IPS-11a (cell line): Measurements from ENCODE around the gene CD37.

Experiments used
- H3K4me3 ChIP-seq: one replicate; pipeline ENCODE4 v1.5.1; 2013; ENCODE audit warnings: low read depth, low read length, control low read depth

CD37 gene

DNA sequence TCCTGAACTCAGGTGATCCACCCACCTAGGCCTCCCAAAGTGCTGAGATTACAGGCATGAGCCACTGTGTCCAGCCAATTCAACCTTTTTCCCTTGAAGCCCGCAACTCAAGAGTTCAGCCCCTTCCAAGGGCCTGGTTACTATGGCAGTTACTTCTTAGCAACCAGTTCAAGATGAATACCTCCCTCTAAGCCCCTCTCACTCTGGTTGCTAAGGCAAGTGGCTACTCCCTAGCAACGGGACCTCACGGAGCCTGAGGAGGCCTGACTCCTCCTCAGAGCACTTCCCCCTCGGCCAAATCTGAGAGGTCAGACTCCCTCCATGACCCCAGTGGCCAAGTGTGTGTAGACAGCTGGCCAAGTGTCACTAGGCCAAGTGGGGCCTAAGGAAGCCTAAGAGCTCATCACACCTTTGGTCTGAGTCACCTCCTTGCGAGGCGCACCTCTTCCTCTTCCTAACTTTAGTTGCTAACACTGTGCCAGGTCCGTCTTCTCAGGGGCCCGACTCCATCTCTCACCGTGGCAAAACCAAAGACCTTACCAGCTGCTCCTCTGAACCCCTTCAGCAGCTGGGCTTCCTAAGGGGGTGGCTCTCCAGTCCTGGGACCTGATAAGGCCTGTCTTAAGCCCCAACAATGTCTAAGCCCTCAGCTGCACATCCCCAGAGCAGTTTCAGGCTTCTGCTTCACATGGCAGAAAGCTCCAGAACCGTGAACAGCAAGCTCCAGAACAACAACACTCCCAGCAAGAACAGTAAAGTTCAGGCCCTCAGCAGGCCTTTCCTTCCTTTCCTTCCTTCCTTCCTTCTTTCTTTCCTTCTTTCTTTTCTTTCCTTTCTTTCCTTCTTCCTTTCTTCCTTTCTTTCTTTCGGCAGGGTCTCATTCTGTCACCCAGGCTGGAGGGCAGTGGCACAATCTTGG lies 9.6 kb downstream of the CD37 start:
- H3K4me3 ChIP-seq: no peak overlapping the region

DNA sequence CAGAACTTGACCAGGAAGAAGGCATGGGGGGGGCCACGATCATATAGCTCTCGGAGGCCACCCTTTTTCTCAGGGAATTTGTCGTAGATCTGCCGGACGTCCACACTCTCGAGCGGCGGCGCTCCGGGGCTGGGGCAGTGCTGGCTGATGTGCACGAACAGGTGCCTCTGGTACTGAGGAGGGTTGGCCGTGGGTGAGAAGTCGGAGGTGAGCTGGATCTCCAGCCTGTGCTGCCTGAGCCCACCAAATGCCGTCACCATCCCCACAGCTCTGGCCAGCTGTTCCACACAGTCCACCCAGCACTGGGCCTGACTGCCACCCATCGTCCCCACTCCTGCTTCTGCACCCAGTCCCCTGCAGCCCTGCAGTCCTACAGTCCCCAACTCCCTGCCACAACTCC lies 12.0 kb downstream of the CD37 start:
- H3K4me3 ChIP-seq: no peak overlapping the region

DNA sequence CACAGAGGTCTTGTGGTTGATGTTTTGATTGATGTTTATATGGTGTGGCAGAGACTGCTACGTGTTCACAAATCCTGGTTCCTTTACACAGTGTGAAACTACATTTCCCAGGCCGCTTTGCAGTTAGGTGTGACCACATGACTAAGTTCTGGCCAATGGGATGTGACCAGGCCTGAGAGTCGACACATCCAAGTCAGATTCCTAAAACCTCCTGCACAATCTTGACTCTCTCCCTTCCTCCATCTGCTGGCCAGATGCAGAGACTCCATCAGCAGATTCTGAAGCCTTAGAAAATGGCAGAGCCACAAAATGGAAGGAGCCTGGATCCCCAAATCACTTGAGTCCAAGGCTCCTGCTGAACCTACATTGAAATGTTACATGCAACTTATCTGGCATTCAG lies 12.6 kb downstream of the CD37 start:
- H3K4me3 ChIP-seq: no peak overlapping the region

DNA sequence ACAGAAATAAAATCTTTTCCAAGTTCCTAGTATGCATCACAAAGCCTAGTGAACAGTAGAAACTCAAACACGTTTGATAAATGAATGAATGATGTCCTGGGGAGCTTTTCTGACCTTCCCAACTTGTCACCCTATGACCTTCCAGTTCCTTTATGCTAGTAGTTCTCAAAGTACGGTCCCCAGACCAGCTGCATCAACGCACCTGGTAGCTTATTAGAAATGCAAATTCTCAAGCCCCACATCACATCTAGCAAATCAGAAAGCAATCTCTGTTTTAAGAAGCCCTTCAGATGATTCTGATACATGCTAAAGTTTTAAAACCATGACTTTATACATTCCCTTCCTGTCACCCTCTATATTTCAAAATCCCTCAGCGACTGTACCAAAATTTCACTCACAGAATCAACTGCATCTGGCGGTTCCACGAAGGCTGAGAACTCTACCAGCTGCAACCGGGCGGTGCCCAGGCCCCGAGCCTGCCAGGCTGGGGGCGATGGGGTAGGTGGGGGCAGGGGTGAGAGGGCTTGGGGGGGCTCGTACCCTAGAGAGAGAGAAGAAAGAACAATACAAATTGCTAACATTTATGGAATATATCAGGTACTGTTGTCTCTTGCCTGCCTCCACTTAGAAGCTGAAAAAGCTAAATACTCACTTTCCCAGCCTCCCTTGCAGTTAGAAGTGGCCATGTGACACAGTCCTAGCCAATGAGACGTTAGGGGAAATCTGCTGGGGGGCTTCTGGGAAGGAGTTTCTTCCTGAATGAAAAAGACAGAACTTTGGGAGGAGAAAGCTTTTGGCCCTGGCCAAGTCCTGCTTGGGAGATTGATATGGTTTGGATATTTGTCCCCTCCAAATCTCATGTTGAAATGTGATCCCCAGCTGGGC lies 13.3 kb downstream of the CD37 start:
- H3K4me3 ChIP-seq: no peak overlapping the region

DNA sequence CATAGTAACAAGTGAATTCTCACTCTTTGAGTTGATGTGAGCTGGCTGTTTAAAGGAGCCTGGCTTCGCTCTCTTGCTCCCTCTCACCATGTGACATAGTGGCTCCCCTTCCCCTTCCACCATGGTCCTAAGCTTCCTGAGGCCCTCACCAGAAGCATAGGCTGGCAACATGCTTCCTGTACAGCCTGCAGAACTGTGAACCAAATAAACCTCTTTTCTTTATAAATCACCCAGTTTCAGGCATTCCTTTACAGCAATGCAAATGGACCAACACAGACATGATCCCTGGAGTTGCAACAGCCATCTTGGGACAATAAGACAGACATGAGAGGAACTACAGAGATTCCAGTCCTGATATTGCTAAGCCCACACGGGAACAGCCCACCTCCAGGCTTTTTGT lies 14.4 kb downstream of the CD37 start:
- no peak overlapping the region for H3K4me3 ChIP-seq

DNA sequence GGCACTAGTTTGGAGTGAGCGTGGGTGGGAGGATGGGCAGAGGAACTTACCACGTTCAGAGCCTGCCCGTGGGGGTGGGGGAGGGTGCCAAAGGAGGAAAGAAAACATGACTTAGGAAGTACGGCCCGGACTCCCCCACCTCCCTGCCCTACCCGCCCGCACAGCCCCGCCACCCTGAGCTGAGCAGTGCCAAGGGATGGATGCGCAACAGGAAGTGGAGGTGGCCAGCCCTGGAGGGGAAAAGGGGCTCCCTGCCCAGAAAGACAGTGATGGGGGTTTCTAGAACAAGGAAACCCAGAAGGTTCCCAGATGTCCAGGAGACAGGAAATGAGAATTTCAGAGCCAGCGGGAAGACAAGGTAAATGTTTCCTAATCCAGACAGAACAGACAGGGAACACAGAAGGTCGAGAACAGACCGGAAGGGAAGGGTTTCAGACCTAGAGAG lies 20.7 kb downstream of the CD37 start:
- no peak overlapping the region for H3K4me3 ChIP-seq

DNA sequence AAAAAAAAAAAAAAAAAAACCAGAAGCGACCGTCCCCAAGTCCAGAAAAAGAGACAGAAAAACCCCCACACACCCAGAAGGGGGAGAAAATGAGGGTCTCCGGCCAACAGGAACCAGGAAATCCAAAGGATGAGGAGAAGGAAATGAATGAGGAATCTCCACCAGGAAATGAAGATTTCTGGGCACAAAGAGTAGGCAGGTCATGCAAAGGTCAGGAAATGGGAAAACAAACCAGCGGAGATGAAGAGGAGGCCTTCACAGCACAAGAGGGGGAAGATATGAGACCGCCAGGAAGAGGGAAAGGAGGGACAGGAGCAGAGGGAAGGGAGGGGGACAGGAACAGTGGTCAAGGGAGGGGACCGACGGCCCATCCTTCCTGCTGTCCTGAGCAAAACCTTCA lies 21.2 kb downstream of the CD37 start:
- no peak overlapping the region for H3K4me3 ChIP-seq

DNA sequence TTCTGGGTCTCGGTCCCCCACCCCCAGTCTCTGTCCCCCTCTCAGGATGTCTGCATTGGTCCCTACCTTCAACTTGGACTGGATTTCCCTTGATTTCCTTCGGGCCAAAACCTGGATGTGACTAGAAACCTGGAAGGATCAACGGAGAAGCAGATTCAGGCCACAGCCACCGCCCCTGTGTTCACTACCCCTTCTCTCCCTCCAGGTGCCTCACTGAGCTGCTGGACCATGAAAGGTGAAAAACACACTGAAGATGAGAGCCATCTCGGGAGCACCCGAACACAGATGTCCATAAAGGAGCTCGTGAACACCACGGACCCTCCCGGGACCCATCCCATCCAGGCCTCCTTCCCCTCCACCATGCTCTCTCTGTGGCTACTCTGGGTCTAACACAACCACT lies 22.0 kb downstream of the CD37 start:
- no peak overlapping the region for H3K4me3 ChIP-seq

DNA sequence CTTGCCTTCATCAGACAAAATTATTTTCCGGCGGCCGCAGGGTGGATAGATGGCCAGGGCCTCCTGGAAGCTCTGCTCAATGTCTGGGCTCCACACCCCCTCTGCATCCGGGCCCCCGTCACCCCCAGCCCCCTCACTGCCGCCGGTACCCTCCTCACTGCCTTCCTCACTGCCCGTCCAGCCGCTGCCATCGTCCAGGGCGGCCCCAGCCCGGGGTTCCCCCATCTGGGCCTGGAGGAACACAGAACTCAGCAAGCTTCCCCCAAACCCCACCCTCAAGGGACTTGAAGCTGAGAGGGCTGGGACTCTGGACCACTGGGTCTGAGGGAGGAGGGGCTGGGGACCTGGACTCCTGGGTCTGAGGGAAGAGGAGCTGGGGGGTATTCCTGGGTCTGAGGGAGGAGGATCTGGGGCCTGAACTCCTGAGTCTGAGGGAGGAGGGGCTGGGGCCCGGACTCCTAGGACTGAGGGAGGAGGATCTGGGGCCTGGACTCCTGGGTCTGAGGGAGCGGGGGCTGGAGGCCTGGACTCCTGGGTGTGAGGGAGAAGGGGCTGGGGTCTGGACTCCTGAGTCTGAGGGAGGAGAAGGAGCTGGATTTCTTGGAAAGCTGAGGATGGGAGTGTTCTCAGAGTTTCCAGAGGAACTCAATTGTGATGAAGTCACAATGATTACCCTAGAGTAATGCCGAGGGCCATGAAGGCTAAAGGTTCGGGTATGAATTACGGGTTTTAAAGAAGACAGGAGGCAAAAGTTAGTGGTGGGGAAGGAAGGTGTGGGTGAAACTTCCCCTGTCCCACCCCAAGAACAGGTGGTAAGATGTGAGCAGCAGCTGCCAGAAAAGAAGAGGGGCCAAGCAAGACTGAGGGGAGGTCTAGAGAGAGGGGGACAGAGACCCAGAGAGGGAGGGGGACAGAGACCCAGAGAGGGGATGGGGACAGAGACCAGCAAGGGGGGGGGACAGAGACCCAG lies 24.9 kb downstream of the CD37 start:
- H3K4me3 ChIP-seq: no peak overlapping the region

DNA sequence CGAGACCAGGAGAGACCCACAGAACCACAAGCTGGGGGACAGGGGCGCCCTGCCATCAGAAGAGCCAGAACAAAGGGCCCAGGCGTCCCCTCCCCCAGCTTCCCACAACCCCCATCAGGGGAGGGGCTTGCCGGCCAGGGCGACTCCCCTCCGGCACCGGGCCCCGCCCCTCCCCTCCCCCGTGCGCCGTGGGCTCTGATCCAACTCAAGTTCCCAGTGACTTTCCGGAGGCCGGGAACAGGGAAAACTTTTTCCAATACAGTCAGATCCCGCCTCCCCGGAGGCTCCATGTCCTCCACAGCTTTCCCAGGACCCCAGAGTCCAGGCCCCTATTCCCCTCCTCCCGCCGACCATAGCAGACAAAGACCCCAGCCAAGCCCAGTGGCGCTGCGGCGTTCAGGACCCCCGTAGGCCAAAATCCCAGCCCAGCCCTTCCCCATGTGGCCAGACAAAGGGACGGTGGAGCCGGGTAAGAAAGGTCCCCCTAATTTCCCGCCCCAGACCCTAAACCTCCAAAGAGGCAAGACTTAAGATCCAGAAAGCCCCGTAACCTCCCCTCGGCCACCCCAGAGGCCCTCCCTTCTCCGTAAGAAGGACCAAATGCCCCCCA lies 26.3 kb downstream of the CD37 start:
- peak overlapping the region; percentile 86 for H3K4me3 ChIP-seq

DNA sequence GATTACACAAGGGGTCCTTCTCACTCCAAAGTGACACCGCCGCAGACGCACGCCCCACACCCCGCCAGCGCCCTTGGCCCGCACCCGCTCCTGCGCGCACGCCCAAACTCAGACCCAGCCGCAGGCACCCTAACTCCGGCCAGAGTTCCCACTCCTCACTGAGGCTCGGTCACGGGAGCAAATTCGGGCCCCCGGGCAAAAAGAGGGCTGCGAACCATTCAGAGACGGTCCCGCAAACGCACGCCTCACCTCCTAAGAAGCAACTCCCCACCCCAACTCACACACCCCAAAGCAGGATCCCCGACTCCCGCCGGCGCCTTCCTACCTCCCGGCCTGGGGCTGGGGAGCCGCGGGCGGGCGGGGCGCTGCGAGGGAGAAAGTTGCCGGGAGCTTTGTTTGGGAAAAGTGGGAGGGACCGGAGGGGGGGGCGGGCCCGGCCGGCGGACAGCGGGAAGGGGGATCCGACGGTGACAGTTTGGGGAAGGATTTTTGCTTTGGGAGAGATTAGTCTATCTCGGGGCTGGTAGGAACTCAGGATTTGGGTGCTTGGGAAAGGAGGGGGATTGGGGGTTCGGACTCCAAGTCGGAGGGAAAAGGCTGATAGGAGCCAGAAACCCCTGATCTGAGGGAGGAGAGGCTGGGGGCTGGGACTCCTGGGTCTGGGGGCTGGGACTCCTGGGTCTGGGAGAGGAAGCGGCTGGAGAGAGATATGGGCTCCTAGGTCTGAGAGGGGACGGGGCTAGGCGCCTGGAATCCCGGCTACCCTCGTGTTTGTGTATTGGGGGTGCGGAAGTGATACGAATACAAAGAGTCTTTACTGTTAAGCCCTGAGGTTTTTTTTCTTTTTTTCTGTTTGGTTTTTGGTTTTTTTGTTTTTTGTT lies 27.1 kb downstream of the CD37 start, which contains the start of gene TEAD2:
Gene TEAD2, minus strand, starts transcription at position 369 of the 881 bp plus-strand sequence. CDS start 2,341 bp downstream, outside the sequence.
- H3K4me3 ChIP-seq: peak within 1 kb of the TSS; percentile 86

DNA sequence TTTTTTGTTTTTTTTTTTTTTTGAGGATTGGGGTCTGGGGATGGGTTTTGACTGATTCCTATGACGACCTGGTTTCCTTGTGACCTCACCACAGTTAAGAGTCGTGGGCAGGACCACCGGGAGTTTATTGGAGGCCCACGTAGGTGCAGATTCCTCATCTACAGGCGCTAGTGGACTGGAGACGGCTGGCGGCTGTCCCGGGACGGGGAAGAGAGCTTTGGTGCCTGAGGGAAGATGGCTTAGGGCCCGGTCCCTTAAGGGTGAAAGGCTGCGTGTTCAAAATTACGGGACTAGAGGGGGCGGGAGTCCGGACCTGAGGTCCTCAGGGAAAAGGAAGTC lies 27.7 kb downstream of the CD37 start:
- H3K4me3 ChIP-seq: peak overlapping the region; percentile 37

DNA sequence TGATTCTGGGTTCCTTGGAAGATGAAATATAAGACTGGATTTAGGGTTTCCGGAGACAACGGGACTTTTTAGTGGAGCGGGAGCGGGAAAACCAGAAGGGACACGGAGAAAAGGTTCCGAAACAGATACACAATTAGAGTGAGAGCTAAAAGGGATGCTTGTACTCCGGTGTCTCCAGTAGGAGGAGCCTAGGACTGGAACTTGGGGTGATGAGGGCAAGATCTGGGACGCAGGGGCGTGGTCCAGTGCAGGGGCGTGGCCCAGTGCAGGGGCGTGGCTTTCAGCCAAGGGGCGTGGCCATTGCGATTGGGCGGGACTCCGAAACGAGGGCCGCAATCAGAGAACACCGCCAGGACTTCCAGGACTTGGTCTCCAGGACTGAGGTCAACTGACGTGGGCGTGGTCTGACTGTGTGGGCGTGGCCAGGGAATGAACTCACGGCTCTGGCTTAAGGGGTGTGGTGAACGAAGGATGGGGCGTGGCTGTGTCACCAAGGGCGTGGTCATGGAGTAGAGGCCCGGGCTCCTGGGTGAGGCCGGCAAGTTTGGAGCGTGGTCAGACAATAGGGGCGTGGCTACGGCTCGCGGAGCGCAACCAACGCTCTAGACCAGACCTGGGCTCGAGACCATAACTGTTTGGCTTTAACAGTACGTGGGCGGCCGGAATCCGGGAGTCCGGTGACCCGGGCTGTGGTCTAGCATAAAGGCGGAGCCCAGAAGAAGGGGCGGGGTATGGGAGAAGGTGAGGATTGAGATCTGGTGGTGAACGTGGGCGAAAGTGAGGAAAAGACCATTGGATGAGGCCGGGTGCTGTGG lies 28.3 kb downstream of the CD37 start, which contains the start of gene DKKL1:
Gene DKKL1, plus strand, starts transcription at position 610 of the 815 bp plus-strand sequence. Its CDS starts 122 bp downstream, at position 732.
- peak within 1 kb of the TSS; percentile 37 for H3K4me3 ChIP-seq

DNA sequence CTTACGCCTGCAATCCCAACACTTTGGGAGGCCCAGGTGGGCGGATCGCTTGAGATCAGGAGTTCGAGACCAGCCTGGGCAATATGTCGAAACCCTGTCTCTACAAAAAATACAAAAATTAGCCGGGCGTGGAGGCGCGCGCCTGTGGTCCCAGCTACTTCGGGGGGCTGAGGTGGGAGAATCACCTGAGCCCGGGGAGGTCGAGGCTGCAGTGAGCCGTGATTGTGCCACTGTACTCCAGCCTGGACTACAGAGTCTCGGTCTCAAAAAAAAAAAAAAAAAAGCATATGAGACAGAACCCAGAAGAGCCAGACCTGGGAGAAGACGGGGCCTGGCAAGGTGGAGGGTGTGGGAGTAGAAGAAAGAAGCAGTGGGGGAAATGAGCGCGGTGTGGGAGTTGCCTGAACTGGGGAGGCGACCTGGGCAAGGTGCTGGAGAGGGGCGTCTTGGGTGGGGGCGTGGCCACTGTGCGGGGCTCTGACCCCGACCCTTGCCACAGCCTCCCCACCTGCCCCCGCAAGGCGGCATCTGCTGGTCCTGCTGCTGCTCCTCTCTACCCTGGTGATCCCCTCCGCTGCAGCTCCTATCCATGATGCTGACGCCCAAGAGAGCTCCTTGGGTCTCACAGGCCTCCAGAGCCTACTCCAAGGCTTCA lies 29.0 kb downstream of the CD37 start:
- no peak overlapping the region for H3K4me3 ChIP-seq

DNA sequence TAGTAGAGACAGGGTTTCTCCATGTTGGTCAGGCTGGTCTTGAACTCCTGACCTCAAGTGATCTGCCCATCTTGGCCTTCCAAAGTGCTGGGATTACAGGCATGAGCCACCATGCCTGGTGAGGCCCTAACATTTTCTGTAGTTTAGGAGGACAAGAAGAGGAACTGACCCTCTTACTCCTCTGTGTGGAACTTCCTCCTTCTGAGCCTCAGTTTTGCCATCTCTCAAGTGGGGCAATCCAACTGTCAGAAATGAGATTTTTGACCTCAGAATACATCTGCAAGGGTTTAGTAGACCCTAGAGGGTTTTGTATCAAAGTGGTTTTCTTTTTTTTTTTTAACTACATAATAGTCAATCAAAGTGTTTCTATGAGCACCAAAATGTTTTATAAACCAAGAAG lies 30.9 kb downstream of the CD37 start:
- no peak overlapping the region for H3K4me3 ChIP-seq

DNA sequence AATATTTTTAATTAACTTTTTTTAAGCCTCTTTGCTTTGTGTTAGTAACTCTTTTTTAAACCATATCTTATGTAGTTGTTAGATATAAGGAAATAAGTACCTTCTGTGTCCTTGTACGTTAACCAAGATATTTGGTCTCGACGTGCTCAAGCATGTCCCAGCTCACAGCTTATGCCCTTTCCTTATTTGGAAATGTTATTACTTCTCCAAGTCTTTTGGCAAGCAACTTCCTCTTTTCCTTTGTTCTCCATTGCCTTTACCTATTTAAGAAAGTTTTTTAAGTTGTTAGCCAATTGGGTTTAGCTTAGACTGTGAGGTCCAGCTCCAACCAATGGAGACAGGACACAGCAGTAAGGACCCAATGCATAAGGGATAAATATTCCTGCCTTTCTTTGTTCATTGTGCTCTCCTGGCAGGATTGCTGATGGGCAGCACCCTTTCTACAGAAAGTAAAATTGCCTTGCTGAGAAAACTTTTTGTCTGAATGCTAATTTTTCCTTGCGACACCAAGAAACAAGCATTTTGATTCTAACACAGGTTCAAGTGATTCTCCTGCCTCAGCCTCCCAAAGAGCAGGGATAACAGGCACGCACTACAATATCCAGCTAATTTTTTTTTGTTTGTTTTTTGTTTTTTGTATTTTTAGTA lies 33.6 kb downstream of the CD37 start:
- no peak overlapping the region for H3K4me3 ChIP-seq

DNA sequence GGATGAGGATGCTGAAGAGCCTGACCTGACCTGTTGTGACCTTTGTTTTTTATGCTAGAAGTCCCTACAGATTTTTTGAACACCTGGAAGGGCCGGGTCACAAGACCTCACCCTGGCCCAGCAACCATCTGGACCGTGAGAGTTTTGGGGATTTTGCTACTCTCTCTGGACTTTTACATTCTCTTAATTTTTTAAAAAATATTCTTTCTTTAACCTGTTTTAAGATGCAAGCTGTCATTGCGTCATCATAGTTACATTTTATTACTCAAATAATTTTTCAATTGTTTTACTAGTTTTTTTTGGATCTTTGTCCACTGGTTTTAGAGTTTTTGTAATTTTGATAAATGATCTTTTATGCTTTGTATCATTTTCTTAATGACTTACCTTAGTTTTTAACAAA lies 36.0 kb downstream of the CD37 start:
- H3K4me3 ChIP-seq: no peak overlapping the region
